Ascending aorta (tissue), 2 donors: ENCODE measurements around the gene HIVEP3. TPM values are rescaled to one million over a fixed set of nuclear protein-coding genes. Genes with fewer than 3 reads are reported as not detected.

Experiments
- DNase-seq, 2 donors: peaks; one replicate each; pipeline ENCODE4 v3.0.0-alpha.2; 2019; ENCODE audit warnings: low spot score in 2 of 2
- H3K27ac ChIP-seq, 2 donors: fragments of 200-600 bp; sonication (generic); one replicate each; pipeline ENCODE4 v1.5.1; 2016 to 2017; ENCODE audit warnings: mild to moderate bottlenecking in 1 of 2
- H3K27me3 ChIP-seq: fragments of 200-600 bp; sonication (generic); one replicate; pipeline ENCODE4 v1.5.1; 2017
- H3K36me3 ChIP-seq, 2 donors: fragments of 200-600 bp; sonication (generic); one replicate each; pipeline ENCODE4 v1.5.1; 2016
- H3K4me1 ChIP-seq, 2 donors: fragments of 200-600 bp; sonication (generic); one replicate each; pipeline ENCODE4 v1.5.1; 2016 to 2017; ENCODE audit warnings: mild to moderate bottlenecking in 1 of 2
- H3K4me3 ChIP-seq, 2 donors: fragments of 200-600 bp; sonication (generic); one replicate each; pipeline ENCODE4 v1.5.1; 2016 to 2017; ENCODE audit warnings: mild to moderate bottlenecking in 1 of 2
- H3K9me3 ChIP-seq, 2 donors: fragments of 200-600 bp; sonication (generic); one replicate each; pipeline ENCODE4 v1.5.1; 2016
- intact Hi-C: fragments of 100-400 bp; cut with DNase I; formaldehyde crosslinking; loops from one replicate; pipeline ENCODE4 v1.15.1; 2023
- total RNA-seq: library from RNA; depleted of rRNA; stranded (reverse); fragments of >200 nt; gene quantifications from one replicate; pipeline ENCODE4 v1.1.0, GENCODE V29; 2016
- TF ChIP-seq, protein P1 (sequence below), 3 experiments: fragments of 200-600 bp in 2 of 3; fragments of 450-650 bp in 1 of 3; sonication (generic) in 2 of 3; IDR thresholded peaks; one replicate each; pipeline ENCODE4 v1.5.1; 2016 to 2019; ENCODE audit warnings: antibody characterized with exemption in 3 of 3, mild to moderate bottlenecking in 1 of 3, moderate library complexity in 1 of 3

Gene HIVEP3
- total RNA-seq, 1 donor from 2014 or later, result 0.32 TPM

DNA sequence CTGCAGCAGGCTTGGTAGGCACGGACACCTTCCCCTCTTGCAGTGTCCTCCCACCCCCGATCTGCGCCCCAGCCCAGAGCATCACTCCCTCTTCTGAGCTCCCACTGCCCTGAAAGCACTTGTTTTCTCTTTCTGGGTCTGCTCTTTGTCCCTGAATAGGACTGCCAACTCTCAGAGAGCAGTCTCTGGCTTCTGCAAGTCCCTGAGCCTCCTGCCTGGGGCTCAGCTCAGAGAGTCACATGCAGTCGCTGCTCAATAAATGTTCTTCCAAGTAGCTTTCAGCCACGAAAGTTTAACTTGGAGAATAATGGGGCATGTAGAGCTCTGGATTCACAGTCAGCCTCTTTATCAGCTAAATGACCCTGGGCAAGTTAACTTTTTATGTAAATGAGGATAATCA is 205.6 kb downstream of the HIVEP3 start:
- intact Hi-C loops, result no loop called here
- no peaks in the 10 kb centered on the region for H3K4me1 ChIP-seq
- H3K27me3 ChIP-seq, result no peaks in the 10 kb centered on the region
- H3K9me3 ChIP-seq, result no peaks in the 10 kb centered on the region
- TF ChIP-seq, protein P1, sequence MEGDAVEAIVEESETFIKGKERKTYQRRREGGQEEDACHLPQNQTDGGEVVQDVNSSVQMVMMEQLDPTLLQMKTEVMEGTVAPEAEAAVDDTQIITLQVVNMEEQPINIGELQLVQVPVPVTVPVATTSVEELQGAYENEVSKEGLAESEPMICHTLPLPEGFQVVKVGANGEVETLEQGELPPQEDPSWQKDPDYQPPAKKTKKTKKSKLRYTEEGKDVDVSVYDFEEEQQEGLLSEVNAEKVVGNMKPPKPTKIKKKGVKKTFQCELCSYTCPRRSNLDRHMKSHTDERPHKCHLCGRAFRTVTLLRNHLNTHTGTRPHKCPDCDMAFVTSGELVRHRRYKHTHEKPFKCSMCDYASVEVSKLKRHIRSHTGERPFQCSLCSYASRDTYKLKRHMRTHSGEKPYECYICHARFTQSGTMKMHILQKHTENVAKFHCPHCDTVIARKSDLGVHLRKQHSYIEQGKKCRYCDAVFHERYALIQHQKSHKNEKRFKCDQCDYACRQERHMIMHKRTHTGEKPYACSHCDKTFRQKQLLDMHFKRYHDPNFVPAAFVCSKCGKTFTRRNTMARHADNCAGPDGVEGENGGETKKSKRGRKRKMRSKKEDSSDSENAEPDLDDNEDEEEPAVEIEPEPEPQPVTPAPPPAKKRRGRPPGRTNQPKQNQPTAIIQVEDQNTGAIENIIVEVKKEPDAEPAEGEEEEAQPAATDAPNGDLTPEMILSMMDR (IDR thresholded peaks at IDR 0.05), result no peak
- H3K36me3 ChIP-seq, result no peaks in the 10 kb centered on the region
- DNase-seq, result no peak
- H3K4me3 ChIP-seq, result no peak overlapping the region
- H3K27ac ChIP-seq, result no peak overlapping the region

DNA sequence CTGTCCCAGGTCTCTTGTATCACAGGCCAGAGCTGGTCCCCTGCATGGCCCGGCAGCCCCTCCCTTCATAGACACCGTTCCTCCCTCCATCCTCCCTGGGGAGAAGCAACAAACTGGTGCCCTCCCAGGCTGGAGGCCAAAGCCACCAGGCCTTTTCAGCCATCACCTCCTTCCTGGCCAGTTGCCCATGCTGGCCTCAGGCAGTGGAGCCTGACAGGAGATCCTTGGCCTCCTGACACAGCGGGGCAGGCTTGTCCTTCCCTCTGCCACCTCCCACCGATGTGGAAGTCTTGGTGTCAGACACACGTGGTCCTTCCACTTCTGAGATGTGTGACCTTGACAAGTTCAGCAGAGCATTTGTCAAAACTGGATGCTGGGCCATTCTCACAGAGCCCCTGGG is 206.0 kb downstream of the HIVEP3 start:
- Histone ChIP-seq H3K4me1 (no peaks in the 10 kb centered on the region), H3K4me3 (no peak overlapping the region), H3K9me3 (no peaks in the 10 kb centered on the region), H3K27ac (no peak overlapping the region), H3K36me3 (no peaks in the 10 kb centered on the region), H3K27me3 (no peaks in the 10 kb centered on the region)
- intact Hi-C loops, result no loop called here
- TF ChIP-seq, protein P1 (IDR thresholded peaks at IDR 0.05), result no peak
- DNase-seq, result no peak

DNA sequence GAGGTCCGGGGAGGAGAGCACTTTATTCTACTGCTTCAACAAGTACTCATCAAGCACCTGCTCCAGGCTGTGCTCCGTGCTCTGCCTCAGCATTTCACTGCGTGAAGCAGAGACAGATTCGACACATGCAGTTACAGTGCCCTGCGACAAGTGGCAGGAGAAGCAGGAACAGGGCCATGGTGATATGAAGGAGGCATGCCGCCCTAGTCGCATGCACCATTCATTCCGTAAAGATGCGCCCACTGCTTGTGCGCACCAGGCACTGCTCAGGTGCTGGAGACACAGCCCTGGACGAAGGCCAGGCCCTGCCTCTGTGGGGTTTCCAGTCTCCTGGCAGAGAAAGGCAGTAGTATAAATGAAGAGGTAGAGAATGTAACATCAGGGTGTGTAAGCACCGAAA is 206.6 kb downstream of the HIVEP3 start:
- intact Hi-C loops, result no loop called here
- Histone ChIP-seq H3K4me1 (no peaks in the 10 kb centered on the region), H3K4me3 (no peak overlapping the region), H3K27me3 (no peaks in the 10 kb centered on the region), H3K9me3 (no peaks in the 10 kb centered on the region), H3K27ac (no peak overlapping the region), H3K36me3 (no peaks in the 10 kb centered on the region)
- DNase-seq, result no peak
- TF ChIP-seq, protein P1 (IDR thresholded peaks at IDR 0.05), result no peak

DNA sequence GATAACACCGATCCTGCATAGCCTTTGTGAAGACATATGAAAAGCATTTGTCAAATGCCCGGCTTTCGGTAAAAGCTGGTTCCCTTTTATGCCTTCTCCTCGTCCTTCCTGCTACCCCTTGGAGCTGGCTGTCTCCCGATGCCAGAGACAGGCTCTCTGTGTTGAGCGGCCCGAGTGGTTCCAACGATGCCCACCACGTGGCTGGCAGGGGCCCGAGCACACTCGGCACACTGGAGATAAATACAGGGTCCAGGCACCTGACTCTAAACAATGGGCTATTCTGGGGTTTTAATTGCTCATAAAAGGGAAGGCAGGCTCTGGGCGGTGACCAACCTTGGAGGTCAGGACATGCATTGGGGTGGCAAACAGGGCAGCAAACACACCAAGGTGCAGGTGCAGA is 207.1 kb downstream of the HIVEP3 start:
- Histone ChIP-seq H3K27ac (no peak overlapping the region), H3K4me3 (no peak overlapping the region), H3K36me3 (no peaks in the 10 kb centered on the region), H3K4me1 (no peaks in the 10 kb centered on the region), H3K9me3 (no peaks in the 10 kb centered on the region), H3K27me3 (no peaks in the 10 kb centered on the region)
- no peak for DNase-seq
- TF ChIP-seq, protein P1 (IDR thresholded peaks at IDR 0.05), result no peak
- intact Hi-C loops, result no loop called here

DNA sequence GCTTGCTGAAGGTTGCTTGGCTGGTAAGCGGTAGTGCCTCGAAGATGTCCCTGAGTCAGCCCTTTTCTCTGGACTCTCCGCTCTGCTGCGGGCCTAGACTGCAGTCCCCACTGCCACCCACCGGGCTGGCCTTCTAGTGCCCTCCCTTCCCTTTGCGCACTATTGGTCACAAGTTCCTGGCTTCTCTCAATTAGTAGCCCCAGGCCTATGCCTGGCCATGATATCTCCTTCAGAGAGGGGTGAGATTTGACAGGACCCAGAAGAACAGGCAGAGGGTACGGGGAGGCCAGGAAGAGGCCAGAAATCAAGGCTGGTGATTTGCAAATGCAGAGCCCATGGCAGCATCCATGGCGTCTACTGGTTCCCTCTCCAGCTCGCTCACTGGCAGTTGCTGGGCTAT is 207.7 kb downstream of the HIVEP3 start:
- no peak for DNase-seq
- Histone ChIP-seq H3K9me3 (no peaks in the 10 kb centered on the region), H3K4me3 (no peak overlapping the region), H3K4me1 (no peaks in the 10 kb centered on the region), H3K36me3 (no peaks in the 10 kb centered on the region), H3K27me3 (no peaks in the 10 kb centered on the region), H3K27ac (no peak overlapping the region)
- TF ChIP-seq, protein P1 (IDR thresholded peaks at IDR 0.05), result no peak
- intact Hi-C loops, result no loop called here

DNA sequence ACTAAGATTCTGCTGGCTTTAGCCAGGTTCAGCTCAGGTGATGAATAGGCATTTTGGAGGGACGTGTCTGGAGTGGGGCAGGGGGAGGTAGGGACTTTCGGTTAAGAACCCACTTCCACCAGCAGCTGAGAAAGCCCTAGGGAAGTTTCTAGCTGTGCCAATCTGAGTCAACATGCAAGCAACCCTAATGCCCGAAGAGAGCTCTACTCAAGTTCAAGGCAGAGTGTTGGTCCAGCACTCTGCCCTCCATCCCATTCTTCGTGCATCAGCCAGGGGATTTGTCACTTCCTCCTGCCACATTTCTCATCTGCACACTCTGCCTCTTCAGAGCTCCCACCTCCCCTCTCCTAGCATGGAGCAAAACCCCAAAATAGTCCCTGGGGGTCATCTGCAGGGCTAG is 208.8 kb downstream of the HIVEP3 start:
- Histone ChIP-seq H3K4me3 (no peak overlapping the region), H3K27me3 (no peaks in the 10 kb centered on the region), H3K27ac (no peak overlapping the region), H3K36me3 (no peaks in the 10 kb centered on the region), H3K4me1 (no peaks in the 10 kb centered on the region), H3K9me3 (no peaks in the 10 kb centered on the region)
- TF ChIP-seq, protein P1 (IDR thresholded peaks at IDR 0.05), result no peak
- no peak for DNase-seq
- intact Hi-C loops, result no loop called here
